Activated CD8-positive, alpha-beta T cell treated with anti-CD3 and anti-CD28 coated beads, Interleukin-2, amount 10 ng/mL, durations not matched to agents 7 days and 5 days (primary cell): ENCODE data around the gene ELK1. TPM values are rescaled to one million over a fixed set of nuclear protein-coding genes. Genes with fewer than 3 reads are reported as not detected.

Source experiments
- ATAC-seq: fragments of 150-1000 bp; cut with Tn5 transposase; one replicate; pipeline ENCODE4 v1.10.0; 2021; ENCODE audit warnings: moderate library complexity
- CTCF ChIA-PET: fragments of 350-600 bp; sonication (Branson Sonifier 250); formaldehyde crosslinking; loops from one replicate; lab custom pipeline; 2021; ENCODE audit warnings: antibody characterized with exemption; lab: Charles Lee
- POLR2A ChIA-PET: fragments of 350-600 bp; sonication (Branson Sonifier 250); formaldehyde crosslinking; loops from one replicate; lab custom pipeline; 2021; ENCODE audit warnings: antibody characterized with exemption; lab: Charles Lee
- DNase-seq: peaks from one replicate; pipeline ENCODE4 v3.0.0-alpha.2; 2020
- H3K27ac Mint-ChIP-seq: one replicate; pipeline ENCODE4 v1.8.0; 2021; ENCODE audit warnings: mild to moderate bottlenecking, mixed read lengths
- H3K27me3 Mint-ChIP-seq: one replicate; pipeline ENCODE4 v1.8.0; 2021; ENCODE audit warnings: low read depth, mixed read lengths
- H3K36me3 Mint-ChIP-seq: one replicate; pipeline ENCODE4 v1.8.0; 2021; ENCODE audit warnings: low read depth, mixed read lengths
- H3K4me1 Mint-ChIP-seq: one replicate; pipeline ENCODE4 v1.8.0; 2021; ENCODE audit warnings: low read depth, mixed read lengths
- H3K4me3 Mint-ChIP-seq: one replicate; pipeline ENCODE4 v1.8.0; 2021; ENCODE audit warnings: mild to moderate bottlenecking, mixed read lengths
- H3K9me3 Mint-ChIP-seq: one replicate; pipeline ENCODE4 v1.8.0; 2022; ENCODE audit warnings: mixed read lengths; ENCODE audit not compliant: insufficient read depth
- total RNA-seq, 2 experiments: library from RNA; stranded (reverse); gene quantifications; one replicate each; pipeline ENCODE4 v1.2.3, GENCODE V29; 2021

Gene ELK1
- total RNA-seq, 2 experiments from 2014 or later, result 56.9 to 58.7 TPM

DNA sequence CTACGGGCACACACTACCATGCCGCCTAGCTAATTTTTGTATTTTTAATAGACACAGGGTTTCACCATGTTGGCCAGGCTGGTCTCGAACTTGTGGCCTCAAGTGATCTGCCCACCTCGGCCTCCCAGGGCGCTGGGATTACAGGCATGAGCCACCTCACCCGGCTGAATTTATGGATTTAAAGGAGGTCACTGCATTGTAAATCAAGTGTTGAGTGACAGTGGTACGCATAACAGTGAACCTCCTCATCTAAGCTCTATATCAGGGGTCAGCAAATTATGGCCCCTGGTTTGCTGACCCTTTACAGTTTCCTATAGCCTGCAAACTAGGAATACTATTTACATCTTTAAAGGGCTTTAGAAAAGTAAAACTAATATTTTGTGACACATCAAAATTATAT, 11.2 kb upstream of the ELK1 start:
- CTCF ChIA-PET, result interaction anchor here (1.2 kb wide), 1 partner anchor 164 kb away, joined by 3 read pairs; no protein-coding TSS in a partner anchor
- peaks cover 3% of the 10 kb centered on the region for H3K9me3 Mint-ChIP-seq
- H3K27ac Mint-ChIP-seq, result no peak overlapping the region
- no peaks in the 10 kb centered on the region for H3K27me3 Mint-ChIP-seq
- no peak for DNase-seq
- peaks cover 29% of the 10 kb centered on the region for H3K4me1 Mint-ChIP-seq
- no peak for ATAC-seq
- peaks cover 25% of the 10 kb centered on the region for H3K36me3 Mint-ChIP-seq
- no peak overlapping the region for H3K4me3 Mint-ChIP-seq
- POLR2A ChIA-PET, result no interaction called here

DNA sequence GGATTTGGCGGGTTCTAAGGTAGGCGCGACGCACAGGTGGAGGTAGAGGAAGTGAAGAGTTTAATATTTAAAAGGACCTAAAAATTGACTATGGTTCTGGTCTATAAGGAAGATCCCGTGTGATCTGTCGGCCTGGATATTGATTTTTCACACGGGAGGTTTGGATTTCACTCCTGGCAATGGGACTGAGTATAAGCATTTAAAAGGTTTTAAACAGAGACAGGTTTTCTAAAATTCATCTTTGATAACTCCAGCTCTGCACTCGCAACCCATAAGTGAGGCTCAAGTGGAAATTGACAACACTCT, 9.0 kb upstream of the ELK1 start:
- H3K36me3 Mint-ChIP-seq, result peaks cover 43% of the 10 kb centered on the region
- peak overlapping the region; percentile 87 for H3K4me3 Mint-ChIP-seq
- peaks cover 3% of the 10 kb centered on the region for H3K9me3 Mint-ChIP-seq
- no peak for ATAC-seq
- H3K27ac Mint-ChIP-seq, result peak overlapping the region; percentile 100
- ChIA-PET POLR2A (no interaction called here), CTCF (no interaction called here)
- DNase-seq, result no peak
- peaks cover 32% of the 10 kb centered on the region for H3K4me1 Mint-ChIP-seq
- H3K27me3 Mint-ChIP-seq, result no peaks in the 10 kb centered on the region

DNA sequence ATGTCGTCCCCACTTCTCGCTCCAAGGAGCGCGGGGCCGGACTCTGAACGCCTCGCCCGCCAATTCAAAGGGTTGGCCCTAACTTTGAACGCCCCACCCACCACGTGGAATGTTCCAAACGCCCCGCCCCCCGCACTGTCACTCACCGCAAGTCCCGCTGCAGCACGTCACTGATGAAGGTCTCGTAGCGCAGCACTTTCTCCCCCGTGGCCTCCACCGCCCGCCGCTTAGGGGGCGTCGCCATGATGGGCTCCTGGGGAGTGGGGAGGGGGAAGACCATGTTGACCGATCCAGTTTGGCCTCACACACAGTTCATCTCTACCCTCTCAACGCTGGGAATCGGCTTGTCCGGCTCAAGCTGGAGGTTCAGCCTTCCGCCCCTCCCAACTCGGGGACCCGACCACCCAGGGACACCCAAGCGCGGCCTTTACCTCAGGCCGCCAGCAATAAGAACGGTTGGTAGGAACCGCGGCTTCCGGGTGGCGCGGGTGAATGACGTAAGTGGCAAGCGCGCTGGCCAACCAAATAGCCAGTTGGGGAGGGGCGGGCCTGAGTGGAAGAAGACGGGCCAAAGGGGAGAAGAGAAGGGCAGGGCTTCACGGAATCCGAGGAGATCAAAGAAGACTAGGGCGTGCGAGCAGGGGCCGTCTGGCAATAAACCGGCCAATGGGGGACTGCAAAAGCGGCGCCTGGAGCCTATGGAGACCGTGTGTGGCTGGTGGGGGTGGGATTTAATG, 8.5 kb upstream of the ELK1 start, which contains the start of gene UXT:
Gene UXT (minus strand): TSS at position 497 of the 737 bp plus-strand sequence. CDS start 253 bp downstream, at position 244.
- Mint-ChIP-seq H3K4me3 (peak within 1 kb of the TSS; percentile 87), H3K36me3 (peaks cover 44% of the 10 kb centered on the region), H3K27ac (peak within 1 kb of the TSS; percentile 100), H3K4me1 (peaks cover 32% of the 10 kb centered on the region), H3K27me3 (no peaks in the 10 kb centered on the region), H3K9me3 (peaks cover 3% of the 10 kb centered on the region)
- POLR2A ChIA-PET, result interaction anchor here (0.6 kb wide), 1 partner anchor 514 kb away, joined by 3 read pairs; the partner anchor contains the start of genes NDUFB11 and RBM10
- ATAC-seq (peak; percentile 90), DNase-seq (peak; percentile 96)
- CTCF ChIA-PET, result no interaction called here

DNA sequence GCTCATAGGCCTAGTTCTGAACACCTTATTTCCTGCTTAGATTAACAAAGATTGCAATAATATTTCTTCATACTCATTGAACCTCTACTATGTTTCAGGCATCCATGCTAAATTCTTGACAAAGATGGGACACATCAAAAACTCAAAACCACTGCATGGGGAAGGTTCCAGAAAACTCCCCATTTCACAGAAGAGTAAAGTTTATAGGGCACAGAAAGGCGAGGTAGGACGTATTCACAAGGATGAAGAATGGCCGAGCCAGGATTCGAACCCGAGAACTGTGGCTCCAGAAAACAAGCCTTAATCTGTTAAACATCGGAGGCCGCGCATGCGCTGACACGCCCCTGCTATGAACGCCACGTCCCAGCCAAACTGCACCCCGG, 7.9 kb upstream of the ELK1 start:
- Mint-ChIP-seq H3K27ac (peak overlapping the region; percentile 100), H3K27me3 (no peaks in the 10 kb centered on the region), H3K9me3 (peaks cover 3% of the 10 kb centered on the region), H3K4me1 (peaks cover 35% of the 10 kb centered on the region), H3K36me3 (peaks cover 50% of the 10 kb centered on the region), H3K4me3 (peak overlapping the region; percentile 87)
- ChIA-PET POLR2A (interaction anchor here (0.6 kb wide), 1 partner anchor 514 kb away, joined by 3 read pairs; the partner anchor contains the start of genes NDUFB11 and RBM10), CTCF (no interaction called here)
- DNase-seq (no peak), ATAC-seq (no peak)

DNA sequence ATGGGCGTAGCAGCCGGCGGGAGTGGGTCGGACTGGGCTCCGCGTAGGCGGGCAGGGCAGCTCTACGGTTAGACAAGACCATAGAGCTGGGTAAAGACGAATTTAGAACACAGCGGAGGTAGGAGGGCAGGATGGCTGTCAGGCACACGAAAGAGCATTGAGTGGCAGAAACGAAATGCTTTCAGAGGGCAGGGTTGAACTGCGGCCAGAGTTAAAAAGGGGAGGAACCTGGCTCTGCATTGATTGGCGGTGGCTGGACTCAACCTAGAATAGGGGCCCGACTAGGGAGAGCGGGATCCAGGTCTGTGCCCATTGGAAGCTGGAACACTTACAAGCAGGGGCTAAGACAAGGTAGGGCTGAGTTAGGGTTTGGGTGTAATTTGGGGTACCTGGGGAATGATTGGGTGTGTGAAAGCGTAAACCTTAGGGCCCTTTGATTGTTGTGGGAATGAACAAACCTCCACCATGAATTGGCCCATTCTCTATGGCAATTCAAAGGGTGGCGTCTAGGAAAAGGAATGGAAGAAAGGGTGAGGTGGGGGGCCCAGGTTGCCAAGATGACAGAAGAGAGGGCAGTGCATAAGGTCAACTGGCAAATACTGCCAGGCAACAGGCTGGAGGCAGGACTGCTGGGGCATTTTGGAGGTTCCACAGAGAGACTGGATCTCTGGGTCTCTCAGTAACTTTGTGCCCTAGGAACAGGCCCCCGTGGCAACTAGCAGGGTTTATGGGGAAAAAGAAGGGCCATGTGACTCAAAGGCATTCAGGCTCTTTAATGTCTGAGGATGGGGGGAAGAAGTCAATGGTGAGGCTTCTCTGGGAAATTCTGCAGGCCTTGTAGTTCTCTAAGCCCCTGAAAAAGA, 911 bp upstream of the ELK1 start:
- ChIA-PET CTCF (no interaction called here), POLR2A (interaction anchor here (0.8 kb wide), 1 partner anchor 11 kb away, joined by 4 read pairs; no protein-coding TSS in a partner anchor)
- Mint-ChIP-seq H3K36me3 (peaks cover 68% of the 10 kb centered on the region), H3K9me3 (no peaks in the 10 kb centered on the region), H3K4me1 (peaks cover 52% of the 10 kb centered on the region), H3K27me3 (no peaks in the 10 kb centered on the region), H3K27ac (peak overlapping the region; percentile 96), H3K4me3 (peak overlapping the region; percentile 90)
- ATAC-seq, result no peak
- no peak for DNase-seq

DNA sequence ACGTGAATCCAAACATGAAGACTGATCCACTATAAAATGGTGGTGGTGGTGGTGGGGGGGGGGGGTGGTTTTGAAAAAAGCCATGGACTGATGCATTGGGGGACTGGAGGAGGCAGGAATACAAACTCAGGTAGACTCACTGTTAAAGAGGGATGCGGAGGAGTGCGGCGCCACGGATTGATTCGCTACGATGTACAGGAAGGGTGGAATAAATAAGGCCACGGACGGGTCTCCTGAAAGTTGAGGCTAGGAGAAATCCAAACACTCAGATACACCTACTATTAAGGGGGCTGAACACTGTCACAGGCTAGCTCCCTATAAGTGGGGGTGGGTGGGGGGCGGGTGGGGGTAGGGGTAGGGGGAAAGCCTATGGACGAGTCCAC, 591 bp downstream of the ELK1 start:
- H3K9me3 Mint-ChIP-seq, result no peaks in the 10 kb centered on the region
- H3K27me3 Mint-ChIP-seq, result no peaks in the 10 kb centered on the region
- H3K27ac Mint-ChIP-seq, result peak overlapping the region; percentile 96
- H3K36me3 Mint-ChIP-seq, result peaks cover 57% of the 10 kb centered on the region
- ATAC-seq (no peak), DNase-seq (no peak)
- ChIA-PET CTCF (interaction anchor here (2.2 kb wide), 1 partner anchor 19 kb away, joined by 4 read pairs; the partner anchor contains the start of gene CFP), POLR2A (interaction anchor here (0.6 kb wide), 1 partner anchor 19 kb away, joined by 3 read pairs; no protein-coding TSS in a partner anchor)
- H3K4me3 Mint-ChIP-seq, result peak overlapping the region; percentile 90
- H3K4me1 Mint-ChIP-seq, result peaks cover 61% of the 10 kb centered on the region

DNA sequence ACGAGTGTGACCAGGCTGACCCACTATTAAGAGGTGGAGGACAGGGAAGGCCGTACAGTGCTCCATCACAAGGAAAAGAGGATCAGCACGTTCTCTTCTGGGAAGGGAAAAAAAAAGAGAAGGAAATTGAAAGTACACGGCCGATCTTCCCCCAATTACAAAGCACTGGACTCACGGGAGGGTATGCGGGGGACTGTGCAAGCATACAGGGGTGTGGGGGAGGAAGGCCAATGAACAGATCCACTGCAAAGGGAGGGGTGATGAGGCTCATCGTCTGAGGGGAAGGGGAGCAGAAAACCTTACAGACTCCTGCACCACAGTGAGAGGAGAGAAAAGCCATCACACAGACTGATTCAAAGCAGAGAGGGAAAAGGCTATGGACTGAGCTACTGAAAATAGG, 1.1 kb downstream of the ELK1 start:
- H3K9me3 Mint-ChIP-seq, result no peaks in the 10 kb centered on the region
- DNase-seq (no peak), ATAC-seq (no peak)
- CTCF ChIA-PET, result interaction anchor here (2.2 kb wide), 1 partner anchor 19 kb away, joined by 4 read pairs; the partner anchor contains the start of gene CFP
- POLR2A ChIA-PET, result interaction anchor here (0.6 kb wide), 1 partner anchor 19 kb away, joined by 3 read pairs; no protein-coding TSS in a partner anchor
- H3K4me1 Mint-ChIP-seq, result peaks cover 66% of the 10 kb centered on the region
- H3K36me3 Mint-ChIP-seq, result peaks cover 57% of the 10 kb centered on the region
- peak overlapping the region; percentile 96 for H3K27ac Mint-ChIP-seq
- no peaks in the 10 kb centered on the region for H3K27me3 Mint-ChIP-seq
- H3K4me3 Mint-ChIP-seq, result peak overlapping the region; percentile 90

DNA sequence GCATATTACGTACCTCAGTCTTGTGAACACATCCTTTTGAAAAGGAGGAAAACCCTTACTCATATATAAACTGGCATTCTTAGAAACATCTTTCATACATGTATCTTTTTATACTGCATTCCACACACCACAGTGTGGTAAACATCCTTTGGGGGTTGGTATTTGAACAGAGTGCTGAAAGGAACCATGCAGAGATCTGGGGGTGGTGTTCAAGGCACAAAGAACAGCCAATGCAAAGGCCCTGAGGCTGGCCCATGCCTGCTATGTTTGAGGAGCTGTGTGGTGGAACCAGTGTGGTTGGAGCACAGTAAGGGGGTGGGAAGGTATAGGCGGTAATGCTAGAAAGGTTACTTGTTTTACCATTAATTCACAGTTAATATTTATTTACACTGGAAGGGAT, 2.0 kb downstream of the ELK1 start:
- H3K27me3 Mint-ChIP-seq, result no peaks in the 10 kb centered on the region
- peak overlapping the region; percentile 96 for H3K27ac Mint-ChIP-seq
- peak overlapping the region; percentile 90 for H3K4me3 Mint-ChIP-seq
- peaks cover 53% of the 10 kb centered on the region for H3K36me3 Mint-ChIP-seq
- ChIA-PET CTCF (interaction anchor here (2.2 kb wide), 1 partner anchor 18 kb away, joined by 4 read pairs; the partner anchor contains the start of gene CFP), POLR2A (no interaction called here)
- ATAC-seq, result no peak
- H3K4me1 Mint-ChIP-seq, result peaks cover 66% of the 10 kb centered on the region
- peak; percentile 41 for DNase-seq
- H3K9me3 Mint-ChIP-seq, result no peaks in the 10 kb centered on the region

DNA sequence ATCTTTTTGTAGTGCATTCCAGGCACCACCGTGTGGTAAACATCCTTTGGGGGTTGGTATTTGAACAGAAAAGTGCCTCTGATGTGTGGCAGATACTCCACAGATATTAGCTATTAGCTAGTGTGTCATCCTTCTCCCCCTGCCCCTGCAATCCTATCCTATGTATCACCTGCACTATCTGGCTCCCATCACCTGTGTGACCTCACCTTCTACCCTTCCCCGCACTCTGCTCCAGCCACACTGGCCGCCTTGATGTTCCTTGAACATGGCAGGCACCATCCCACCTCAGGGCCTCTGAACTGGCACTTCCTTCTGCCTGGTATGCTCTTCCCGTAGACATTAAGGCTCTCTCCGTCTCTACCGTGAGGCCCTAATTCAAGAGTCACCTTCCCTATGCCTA, 3.7 kb downstream of the ELK1 start:
- Mint-ChIP-seq H3K4me1 (peaks cover 53% of the 10 kb centered on the region), H3K9me3 (no peaks in the 10 kb centered on the region), H3K4me3 (no peak overlapping the region), H3K27me3 (no peaks in the 10 kb centered on the region), H3K36me3 (peaks cover 40% of the 10 kb centered on the region), H3K27ac (no peak overlapping the region)
- ATAC-seq, result no peak
- ChIA-PET CTCF (no interaction called here), POLR2A (no interaction called here)
- DNase-seq, result no peak

DNA sequence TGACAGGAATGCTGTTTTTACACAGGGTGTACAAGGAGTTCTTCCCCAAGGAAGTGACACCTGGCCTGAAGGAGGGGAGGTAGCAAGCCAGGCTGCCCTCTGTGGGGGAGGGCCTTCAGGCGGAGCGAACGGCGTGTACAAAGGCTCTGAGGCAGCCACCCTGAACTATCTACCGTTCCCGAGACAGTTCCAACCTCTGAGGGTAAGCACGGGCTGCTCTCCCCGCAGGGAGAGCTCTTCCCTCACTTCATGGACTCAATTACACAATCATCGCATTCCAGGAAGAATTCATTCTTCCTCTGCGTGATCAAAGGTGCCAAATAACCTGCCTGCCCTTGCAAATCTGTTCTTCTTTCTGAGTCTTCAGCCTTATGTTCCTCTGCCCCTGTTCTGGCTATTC, 4.8 kb downstream of the ELK1 start:
- POLR2A ChIA-PET, result no interaction called here

DNA sequence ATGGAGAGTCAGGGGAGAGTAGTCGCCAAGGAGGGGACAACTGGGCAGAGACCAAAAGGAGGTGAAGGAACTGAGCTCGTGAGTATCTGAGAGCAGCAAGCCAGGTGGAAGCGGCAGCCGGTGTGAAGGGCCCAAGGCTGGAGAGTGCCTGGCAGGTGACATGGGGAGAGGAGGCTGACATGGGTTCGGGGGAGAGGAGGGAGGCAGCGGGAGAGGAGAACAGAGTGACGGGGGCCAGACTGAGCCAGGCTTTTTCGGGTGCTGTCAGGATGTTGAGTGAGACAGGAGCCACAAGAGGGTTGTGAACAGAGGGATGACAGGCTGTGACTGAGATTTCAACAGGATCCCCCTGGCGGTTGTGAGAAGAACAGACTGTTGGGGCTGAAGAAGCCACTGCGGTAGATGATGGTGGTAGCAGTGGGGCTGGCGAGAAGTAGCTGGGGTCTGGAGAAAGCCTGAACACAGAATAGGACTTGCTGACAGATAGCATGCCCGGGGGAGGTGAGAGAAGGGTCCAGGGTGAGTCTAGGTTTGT, 5.7 kb downstream of the ELK1 start:
- H3K36me3 Mint-ChIP-seq, result peaks cover 50% of the 10 kb centered on the region

More for the DNA sequence above, 4.8 kb downstream of the ELK1 start:
- Mint-ChIP-seq H3K27ac (no peak overlapping the region), H3K4me1 (peaks cover 43% of the 10 kb centered on the region), H3K36me3 (peaks cover 41% of the 10 kb centered on the region), H3K27me3 (no peaks in the 10 kb centered on the region), H3K9me3 (no peaks in the 10 kb centered on the region), H3K4me3 (no peak overlapping the region)
- ATAC-seq, result no peak
- CTCF ChIA-PET, result no interaction called here
- no peak for DNase-seq

More for the DNA sequence above, 5.7 kb downstream of the ELK1 start:
- Mint-ChIP-seq H3K27me3 (no peaks in the 10 kb centered on the region), H3K4me3 (no peak overlapping the region), H3K9me3 (no peaks in the 10 kb centered on the region), H3K27ac (peak overlapping the region; percentile 11), H3K4me1 (peaks cover 43% of the 10 kb centered on the region)
- no peak for ATAC-seq
- DNase-seq, result no peak
- CTCF ChIA-PET, result interaction anchor here (0.7 to 1.6 kb wide), 4 partner anchors 14 to 147 kb away, joined by 4 read pairs; no protein-coding TSS in a partner anchor
- POLR2A ChIA-PET, result no interaction called here
